ENCODE data around the gene S100Z.

DNA sequence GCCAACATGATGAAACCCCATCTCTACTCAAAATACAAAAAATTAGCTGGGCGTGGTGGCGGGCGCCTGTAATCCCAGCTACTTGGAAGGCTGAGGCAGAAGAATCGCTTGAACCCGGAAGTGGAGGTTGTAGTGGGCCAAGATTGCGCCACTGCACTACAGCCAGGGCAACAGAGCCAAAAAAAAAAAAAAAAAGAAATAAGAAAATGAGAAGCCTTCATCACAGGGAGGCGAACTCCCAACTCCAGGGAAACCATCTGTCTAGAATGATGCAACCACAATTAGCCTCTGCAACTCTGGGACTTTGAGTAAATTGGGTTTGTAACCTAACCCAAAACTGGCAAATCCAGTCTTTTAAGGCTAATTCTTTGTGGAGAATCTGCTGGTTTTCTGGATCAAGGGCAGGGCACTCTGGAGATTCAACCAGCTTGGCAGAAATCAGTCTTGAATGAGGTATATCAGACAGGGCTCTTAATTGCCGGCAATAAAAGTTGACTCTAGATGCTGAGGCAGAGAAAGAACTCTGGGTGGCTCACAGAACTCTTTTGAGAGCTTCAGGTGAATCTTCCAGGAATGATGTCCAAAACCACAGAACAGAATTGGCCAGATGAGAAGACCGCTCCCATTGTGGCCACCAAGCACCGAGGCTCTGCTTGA lies 9.9 kb downstream of the S100Z start:
- TF ChIP-seq POLR2A (IDR thresholded peaks at IDR 0.05): no peak
- TF ChIP-seq, protein P1, sequence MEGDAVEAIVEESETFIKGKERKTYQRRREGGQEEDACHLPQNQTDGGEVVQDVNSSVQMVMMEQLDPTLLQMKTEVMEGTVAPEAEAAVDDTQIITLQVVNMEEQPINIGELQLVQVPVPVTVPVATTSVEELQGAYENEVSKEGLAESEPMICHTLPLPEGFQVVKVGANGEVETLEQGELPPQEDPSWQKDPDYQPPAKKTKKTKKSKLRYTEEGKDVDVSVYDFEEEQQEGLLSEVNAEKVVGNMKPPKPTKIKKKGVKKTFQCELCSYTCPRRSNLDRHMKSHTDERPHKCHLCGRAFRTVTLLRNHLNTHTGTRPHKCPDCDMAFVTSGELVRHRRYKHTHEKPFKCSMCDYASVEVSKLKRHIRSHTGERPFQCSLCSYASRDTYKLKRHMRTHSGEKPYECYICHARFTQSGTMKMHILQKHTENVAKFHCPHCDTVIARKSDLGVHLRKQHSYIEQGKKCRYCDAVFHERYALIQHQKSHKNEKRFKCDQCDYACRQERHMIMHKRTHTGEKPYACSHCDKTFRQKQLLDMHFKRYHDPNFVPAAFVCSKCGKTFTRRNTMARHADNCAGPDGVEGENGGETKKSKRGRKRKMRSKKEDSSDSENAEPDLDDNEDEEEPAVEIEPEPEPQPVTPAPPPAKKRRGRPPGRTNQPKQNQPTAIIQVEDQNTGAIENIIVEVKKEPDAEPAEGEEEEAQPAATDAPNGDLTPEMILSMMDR (IDR thresholded peaks at IDR 0.05 in 4 of 5, conservative IDR thresholded peaks at IDR 0.05 in 1 of 5): no peak

All from gastrocnemius medialis (tissue), 4 donors.